ENCODE results near the gene SPTBN2. TPM values are rescaled to one million over a fixed set of nuclear protein-coding genes. Genes with fewer than 3 reads are reported as not detected.

Gene SPTBN2
- total RNA-seq, 1 experiment from 2014 or later: 18.5 TPM

GRCh38 chr11:66676282-66676919, 52.6 kb downstream of the SPTBN2 start:
- Histone ChIP-seq H3K4me2 (ENCODE audit: low read length) (peak overlapping the region; percentile 93), H3K9ac (ENCODE audit: low read length) (peak overlapping the region; percentile 79; the same call in 1 of the 2 replicates), H3K9me3 (ENCODE audit: control insufficient read depth in 1 of 2, insufficient read depth in 1 of 2, low read depth in 1 of 2, low read length in 2 of 2) (no peaks in the 10 kb centered on the region), H3K36me3 (ENCODE audit: control insufficient read depth in 1 of 2, insufficient read depth in 2 of 2, low read length in 2 of 2) (peaks cover 8 to 10% of the 10 kb centered on the region in 2 experiments; a peak in 2 of 4 replicates), H3K4me1 (ENCODE audit: control insufficient read depth in 1 of 2, insufficient read depth in 2 of 2, low read length in 2 of 2) (peaks cover 3 to 24% of the 10 kb centered on the region in 2 experiments; a peak in 3 of 4 replicates), H4K20me1 (ENCODE audit: insufficient read depth) (no peaks in the 10 kb centered on the region), H3K9me2 (ENCODE audit: insufficient read depth) (no peaks in the 10 kb centered on the region), H3K27me3 (ENCODE audit: insufficient read depth, low read length) (no peaks in the 10 kb centered on the region), H2AFZ (ENCODE audit: low read depth, low read length, poor library complexity, severe bottlenecking) (no peak overlapping the region), H3K27ac (ENCODE audit: low read depth, low read length) (no peak overlapping the region), H3K4me3 (replicated peaks in 1 of 2; ENCODE audit: low read depth in 1 of 2, low read length in 2 of 2) (peak overlapping the region; percentile 68 to 70; a peak in 2 of 4 replicates), H3K79me2 (ENCODE audit: insufficient read depth, low read length) (peaks cover 56% of the 10 kb centered on the region)
- BruUV-seq (replicated peaks): TSS peak; percentile 49
- ChIA-PET POLR2A (no interaction called here), CTCF (interaction anchor here (1.1 to 1.3 kb wide), 2 partner anchors 158 to 267 kb away, joined by 3 to 4 read pairs; no protein-coding TSS in a partner anchor), RAD21 (ENCODE audit: low non-redundant PET in 1 of 2, low total read pairs in 2 of 2, uncharacterized antibody in 2 of 2, unreplicated experiment in 2 of 2) (no interaction called here)
- TF ChIP-seq EZH2phosphoT487 (IDR thresholded peaks at IDR 0.05; ENCODE audit: borderline replicate concordance): no peak
- no peak for TF ChIP-seq SIN3A (IDR thresholded peaks at IDR 0.05; ENCODE audit: low read depth)
- no peak for TF ChIP-seq ZBTB33 (IDR thresholded peaks at IDR 0.05; ENCODE audit: extremely low read depth, insufficient replicate concordance, low read length)
- no peak for TF ChIP-seq ELF1 (IDR thresholded peaks at IDR 0.05; ENCODE audit: borderline replicate concordance, low read depth)
- no peak for TF ChIP-seq SP1 (IDR thresholded peaks at IDR 0.05; ENCODE audit: low read depth)
- no peak for TF ChIP-seq FOSL1 (IDR thresholded peaks at IDR 0.05; ENCODE audit: low read depth)
- intact Hi-C loops (cut with micrococcal nuclease): loop anchor here (10.0 kb wide), 1 partner anchor 242 kb away; the partner anchor contains the start of gene MRPL11
- no peak for DNase-seq (ENCODE audit: low read depth, low spot score)
- no peak for ATAC-seq

All from HCT116 (cell line).